C4-2B (cell line): ENCODE data around the gene EIF3A.
"Not testable (repeated sequence)": the region's sequence is repeated elsewhere in the genome, so short reads cannot be mapped to it uniquely, and the experiment has no call there.

ENCODE experiments used
- H3K27ac ChIP-seq: fragments of 450-650 bp; 2 replicates; pipeline ENCODE4 v1.5.1; 2017
- CTCF ChIP-seq: fragments of 450-650 bp; conservative IDR thresholded peaks from 2 replicates; pipeline ENCODE4 v1.5.1; 2017; ENCODE audit warnings: mild to moderate bottlenecking
- ZFX ChIP-seq: fragments of 450-650 bp; IDR thresholded peaks from 2 replicates; pipeline ENCODE4 v1.6.1; 2017

EIF3A gene

GRCh38 chr10:119118231-119118630 is 37.6 kb upstream of the EIF3A start:
- TF ChIP-seq CTCF (no peak), ZFX (no peak)
- no peak overlapping the region for H3K27ac ChIP-seq

GRCh38 chr10:119116326-119116951 is 35.8 kb upstream of the EIF3A start:
- H3K27ac ChIP-seq, result no peak overlapping the region
- TF ChIP-seq CTCF (no peak), ZFX (no peak)

- TF ChIP-seq CTCF, result no peak
- no peak for TF ChIP-seq ZFX
- H3K27ac ChIP-seq, result no peak overlapping the region
Measured at GRCh38 chr10:119115926-119116325, 35.3 kb upstream of the EIF3A start.

GRCh38 chr10:119113751-119114732 is 33.4 kb upstream of the EIF3A start:
- TF ChIP-seq CTCF (no peak), ZFX (no peak)
- H3K27ac ChIP-seq, result no peak overlapping the region

- H3K27ac ChIP-seq, result no peak overlapping the region
- no peak for TF ChIP-seq ZFX
- no peak for TF ChIP-seq CTCF
Measured at GRCh38 chr10:119112056-119112455, 31.4 kb upstream of the EIF3A start.

- H3K27ac ChIP-seq, result not testable (repeated sequence)
Measured at GRCh38 chr10:119107771-119108170, 27.2 kb upstream of the EIF3A start.

GRCh38 chr10:119107106-119107505 is 26.5 kb upstream of the EIF3A start:
- H3K27ac ChIP-seq, result not testable (repeated sequence)

- H3K27ac ChIP-seq, result not testable (repeated sequence)
Measured at GRCh38 chr10:119105899-119106298, 25.3 kb upstream of the EIF3A start.

- TF ChIP-seq CTCF (no peak), ZFX (no peak)
- H3K27ac ChIP-seq, result peak overlapping the region; percentile 70; the same call in 1 of the 2 replicates
Measured at GRCh38 chr10:119105155-119105554, 24.5 kb upstream of the EIF3A start.
